GM12892 (cell line): Measurements from ENCODE around the gene AFG3L2.

ENCODE experiments used
- POLR2A ChIP-seq: IDR thresholded peaks from 2 replicates; pipeline ENCODE4 v1.6.1; 2011; ENCODE audit warnings: low read depth, low read length, control low read depth
- POLR2AphosphoS5 ChIP-seq: IDR thresholded peaks from 2 replicates; pipeline ENCODE4 v1.6.1; 2011; ENCODE audit warnings: low read depth, low read length, control low read depth

DNA sequence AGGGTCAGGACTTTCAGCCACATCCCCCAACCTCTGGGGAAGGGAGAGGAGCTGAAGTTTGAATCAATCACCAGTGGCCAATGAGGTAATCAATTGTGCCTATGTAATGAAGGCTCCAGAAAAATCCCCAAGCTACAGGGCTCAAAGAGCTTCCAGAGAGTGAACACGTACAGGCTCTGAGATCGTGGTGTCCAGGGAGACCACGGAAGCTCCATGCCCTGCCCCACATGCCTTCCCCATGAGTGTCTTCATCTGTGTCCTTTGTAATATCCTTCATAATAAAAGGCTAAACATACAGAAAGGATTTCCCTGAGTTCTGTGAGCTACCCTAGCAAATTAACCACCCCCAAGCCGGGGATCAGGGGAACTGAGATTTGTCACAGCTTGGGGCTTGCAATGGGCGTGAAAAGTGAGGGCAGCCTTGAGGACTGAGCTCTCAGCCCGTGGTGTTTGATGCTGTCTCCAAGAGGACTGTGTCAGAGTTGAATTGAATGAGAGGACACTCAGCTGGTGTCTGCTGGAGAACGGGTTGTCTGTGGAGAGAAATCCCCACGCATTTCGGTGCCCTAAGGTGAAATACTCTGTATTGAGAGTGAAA lies 94.5 kb downstream of the AFG3L2 start:
- TF ChIP-seq POLR2AphosphoS5 (no peak), POLR2A (no peak)
